Kidney (tissue), 22 donors: Measurements from ENCODE around the gene GP1BA. TPM values are rescaled to one million over a fixed set of nuclear protein-coding genes. Genes with fewer than 3 reads are reported as not detected.

Experiments used
- DNase-seq, 5 donors: peaks; one replicate each; pipeline ENCODE4 v3.0.0-alpha.2; 2013 to 2020
- FAIRE-seq: peaks from 2 replicates; lab custom pipeline; 2012; peaks lifted over from hg19 to GRCh38; lab: Jason Lieb, UNC
- H3K27ac ChIP-seq, 2 donors: one replicate each; pipeline ENCODE4 v1.7.0; 2013; ENCODE audit warnings: low read depth in 2 of 2, low read length in 2 of 2, inconsistent platforms in 1 of 2
- H3K27me3 ChIP-seq: one replicate; pipeline ENCODE4 v1.7.1; 2013; ENCODE audit warnings: low read length, inconsistent platforms; ENCODE audit not compliant: control insufficient read depth, insufficient read depth
- H3K36me3 ChIP-seq, 3 donors: one replicate each; pipeline versions ENCODE4 v1.7.0 to v1.7.1; 2013; ENCODE audit warnings: low read length in 3 of 3, control low read depth in 1 of 3, inconsistent platforms in 1 of 3; ENCODE audit not compliant: insufficient read depth in 3 of 3, control insufficient read depth in 2 of 3
- H3K4me1 ChIP-seq, 3 donors: one replicate each; pipeline versions ENCODE4 v1.7.0 to v1.7.1; 2013; ENCODE audit warnings: low read length in 3 of 3, inconsistent platforms in 1 of 3, low read depth in 1 of 3; ENCODE audit not compliant: control insufficient read depth in 2 of 3, insufficient read depth in 2 of 3
- H3K4me3 ChIP-seq, 3 donors: one replicate each; pipeline versions ENCODE4 v1.7.0 to v1.8.1; 2013; ENCODE audit warnings: low read length in 3 of 3, control low read depth in 1 of 3, inconsistent platforms in 1 of 3
- H3K9ac ChIP-seq, 3 donors: one replicate each; pipeline versions ENCODE4 v1.7.0 to v1.7.1; 2013; ENCODE audit warnings: low read length in 3 of 3, control low read depth in 1 of 3, inconsistent platforms in 1 of 3
- H3K9me3 ChIP-seq, 3 donors: one replicate each; pipeline versions ENCODE4 v1.7.0 to v1.7.1; 2013; ENCODE audit warnings: low read length in 3 of 3, control low read depth in 1 of 3, inconsistent platforms in 1 of 3; ENCODE audit not compliant: control insufficient read depth in 2 of 3, insufficient read depth in 1 of 3
- CTCF ChIP-seq: IDR thresholded peaks from 3 replicates; pipeline ENCODE4 v1.5.1; 2012; ENCODE audit warnings: mild to moderate bottlenecking, moderate library complexity, borderline replicate concordance; ENCODE audit not compliant: insufficient read depth; ENCODE audit errors: extremely low read depth
- intact Hi-C: fragments of 100-400 bp; cut with DNase I; formaldehyde crosslinking; loops from one replicate; pipeline ENCODE4 v1.11.1; 2022
- long read RNA-seq, 10 donors: library from polyadenylated mRNA in 1 of 10; unstranded in 1 of 10; transcript quantifications; one replicate each; pipeline ENCODE4 v2.0.0 and lab custom pipeline, GENCODE V29; 2021 to 2026
- polyA plus RNA-seq: library from polyadenylated mRNA; stranded (reverse); fragments of 350-450 nt; fragmentation: Illumina TruSeq; extraction: RNeasy Lipid Tissue Mini Kit (QIAGEN cat#74804); gene quantifications from one replicate; pipeline ENCODE4 v1.2.3, GENCODE V29; 2014; ENCODE audit warnings: low read depth, low replicate concordance; ENCODE audit not compliant: insufficient read depth
- total RNA-seq: library from RNA; stranded (reverse); fragmentation: NEBNext Ultra II Directional; extraction: Animal tissue kit (Norgen Biotek cat#: 25700); gene quantifications from one replicate; pipeline ENCODE4 v1.2.1, GENCODE V29; 2021
- donor health status: control.
- donor health status: control.
- donor health status: control.
- donor health status: control.
- donor health status: control.
- donor health status: DM: yes; HTN: yes; CAD: no.
- donor health status: Normal renal cell carcinoma (clear cell type).

Gene GP1BA
- total RNA-seq (not detected), polyA plus RNA-seq (not detected)
- long read RNA-seq, donor 1: 0 reads
- long read RNA-seq, donor 2: 0 reads
- long read RNA-seq, donor 3: 0 reads
- long read RNA-seq, donor 4: 0 reads
- long read RNA-seq, donor 5: 0 reads
- long read RNA-seq, donor 6: 0 reads
- long read RNA-seq, donor 7, partial matches to known transcripts: 0 of 7 reads
- long read RNA-seq, donor 7, other reads (novel, unspliced or antisense): 7 of 7 reads
- long read RNA-seq, donor 8, partial matches to known transcripts: 0 of 1 reads
- long read RNA-seq, donor 8, other reads (novel, unspliced or antisense): 0 of 1 reads
- long read RNA-seq, donor 9: 0 reads
- long read RNA-seq, donor 10: 0 reads

GRCh38 chr17:4931963-4932362 lies at the start of gene GP1BA:
GP1BA (plus strand) TSS chr17:4932277; CDS start chr17:4932605, 328 bp downstream.
- no peak within 1 kb of the TSS for H3K27ac ChIP-seq
- DNase-seq (no peak), FAIRE-seq (no peak)
- no peaks in the 10 kb centered on the region for H3K9me3 ChIP-seq
- no peak within 1 kb of the TSS for H3K9ac ChIP-seq
- no peak within 1 kb of the TSS for H3K4me3 ChIP-seq
- H3K4me1 ChIP-seq: peaks cover 0 to 6% (median 0%) of the 10 kb centered on the region in 3 donors
- peaks cover 0 to 1% (median 0%) of the 10 kb centered on the region in 3 donors for H3K36me3 ChIP-seq
- TF ChIP-seq CTCF: no peak
- no peaks in the 10 kb centered on the region for H3K27me3 ChIP-seq
- intact Hi-C loops: no loop called here

- Histone ChIP-seq H3K4me1 (peaks cover 0 to 10% (median 0%) of the 10 kb centered on the region in 3 donors), H3K9me3 (no peaks in the 10 kb centered on the region), H3K9ac (no peak overlapping the region), H3K36me3 (peaks cover 5 to 30% (median 16%) of the 10 kb centered on the region in 3 donors), H3K27ac (no peak overlapping the region), H3K4me3 (no peak overlapping the region), H3K27me3 (no peaks in the 10 kb centered on the region)
- intact Hi-C loops: loop anchor here (5.0 kb wide), 1 partner anchor 97 kb away; the partner anchor contains the start of genes GLTPD2 and VMO1
- DNase-seq (no peak), FAIRE-seq (no peak)
- TF ChIP-seq CTCF: no peak
These were observed 47.6 kb upstream of the GP1BA start for GRCh38 chr17:4884489-4884888.

GRCh38 chr17:4886830-4887229 lies 45.2 kb upstream of the GP1BA start:
- Histone ChIP-seq H3K27me3 (no peaks in the 10 kb centered on the region), H3K4me1 (peaks cover 0 to 7% (median 0%) of the 10 kb centered on the region in 3 donors), H3K9me3 (no peaks in the 10 kb centered on the region), H3K4me3 (no peak overlapping the region), H3K9ac (no peak overlapping the region), H3K27ac (no peak overlapping the region), H3K36me3 (peaks cover 5 to 45% (median 28%) of the 10 kb centered on the region in 3 donors)
- FAIRE-seq (no peak), DNase-seq (no peak)
- TF ChIP-seq CTCF: no peak
- intact Hi-C loops: no loop called here
